ENCODE data around the gene YY1.
"Not testable (repeated sequence)": the region's sequence is repeated elsewhere in the genome, so short reads cannot be mapped to it uniquely, and the experiment has no call there.

YY1 gene

DNA sequence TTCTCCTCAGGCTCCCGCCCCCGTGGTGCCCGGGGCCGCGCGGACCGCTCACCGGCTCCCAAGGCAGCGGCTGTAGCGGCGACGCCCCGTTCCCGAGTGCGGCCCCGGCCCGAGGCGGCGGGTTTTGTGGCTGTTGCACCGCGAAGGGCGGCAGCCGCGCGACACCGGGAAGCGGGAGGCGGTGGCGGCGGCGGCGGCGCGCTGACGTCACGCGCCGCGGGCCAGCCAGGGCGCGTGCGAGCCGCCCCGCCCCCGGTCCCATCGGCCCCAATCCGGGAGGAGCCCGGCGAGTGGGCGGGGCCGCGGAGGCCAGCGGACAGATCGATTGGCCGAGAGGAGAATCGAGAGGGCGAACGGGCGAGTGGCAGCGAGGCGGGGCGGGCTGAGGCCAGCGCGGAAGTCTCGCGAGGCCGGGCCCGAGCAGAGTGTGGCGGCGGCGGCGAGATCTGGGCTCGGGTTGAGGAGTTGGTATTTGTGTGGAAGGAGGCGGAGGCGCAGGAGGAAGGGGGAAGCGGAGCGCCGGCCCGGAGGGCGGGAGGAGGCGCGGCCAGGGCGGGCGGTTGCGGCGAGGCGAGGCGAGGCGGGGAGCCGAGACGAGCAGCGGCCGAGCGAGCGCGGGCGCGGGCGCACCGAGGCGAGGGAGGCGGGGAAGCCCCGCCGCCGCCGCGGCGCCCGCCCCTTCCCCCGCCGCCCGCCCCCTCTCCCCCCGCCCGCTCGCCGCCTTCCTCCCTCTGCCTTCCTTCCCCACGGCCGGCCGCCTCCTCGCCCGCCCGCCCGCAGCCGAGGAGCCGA, at the start of gene YY1:
TSS of gene YY1 (plus strand) at position 726 of the 792 bp plus-strand sequence. CDS start 101 bp downstream, outside the sequence.
- DNase-seq (ENCODE audit: low read depth): peak; percentile 85

DNA sequence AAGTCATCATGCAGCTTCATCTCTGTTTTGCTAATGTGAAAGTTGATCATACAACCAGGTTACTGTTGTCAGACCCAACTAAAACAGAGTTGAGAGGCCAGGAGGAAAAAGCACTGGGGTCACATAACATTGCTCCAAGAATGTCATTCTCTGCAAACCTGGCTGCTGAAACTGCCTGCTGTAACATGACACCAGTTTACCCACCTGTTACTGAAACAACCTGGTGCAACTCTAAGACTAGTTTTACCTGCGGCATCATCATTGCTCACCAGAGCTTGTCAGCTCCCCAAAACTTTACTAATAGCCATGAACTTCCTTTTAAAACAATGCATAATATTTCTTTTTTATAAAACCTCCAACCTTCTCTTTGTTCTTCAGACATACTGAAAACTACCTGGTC, 48.8 kb upstream of the YY1 start:
- DNase-seq (ENCODE audit: low read depth): no peak

DNA sequence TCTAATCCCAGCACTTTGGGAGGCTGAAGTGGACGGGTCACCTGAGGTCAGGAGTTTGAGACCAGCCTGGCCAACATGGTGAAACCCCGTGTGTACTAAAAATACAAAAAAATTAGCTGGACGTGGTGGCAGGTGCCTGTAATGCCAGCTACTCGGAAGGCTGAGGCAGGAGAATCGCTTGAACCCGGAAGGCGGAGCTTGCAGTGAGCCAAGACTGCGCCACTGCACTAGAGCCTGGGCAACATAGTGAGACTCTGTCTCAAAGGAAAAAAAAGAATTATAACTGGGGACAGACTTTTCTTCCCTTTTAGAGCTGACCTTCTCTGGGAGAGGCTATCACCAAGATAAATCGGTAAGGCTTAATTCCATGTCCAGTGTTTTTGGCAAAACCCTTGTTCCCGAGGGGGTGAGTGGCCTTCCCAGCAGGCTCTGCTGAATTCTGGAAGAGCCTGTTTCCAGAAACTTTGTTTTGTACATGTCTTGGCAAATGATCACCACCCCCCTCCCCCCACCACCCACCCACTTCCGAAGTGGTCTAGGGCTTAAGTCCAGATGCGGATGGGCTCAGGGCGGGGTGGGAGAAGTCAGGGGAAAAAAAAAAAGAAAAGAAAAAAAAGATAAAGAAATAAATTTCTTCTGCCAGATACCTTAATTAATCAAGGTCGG, 47.2 kb upstream of the YY1 start:
- no peak for DNase-seq (ENCODE audit: low read depth)

DNA sequence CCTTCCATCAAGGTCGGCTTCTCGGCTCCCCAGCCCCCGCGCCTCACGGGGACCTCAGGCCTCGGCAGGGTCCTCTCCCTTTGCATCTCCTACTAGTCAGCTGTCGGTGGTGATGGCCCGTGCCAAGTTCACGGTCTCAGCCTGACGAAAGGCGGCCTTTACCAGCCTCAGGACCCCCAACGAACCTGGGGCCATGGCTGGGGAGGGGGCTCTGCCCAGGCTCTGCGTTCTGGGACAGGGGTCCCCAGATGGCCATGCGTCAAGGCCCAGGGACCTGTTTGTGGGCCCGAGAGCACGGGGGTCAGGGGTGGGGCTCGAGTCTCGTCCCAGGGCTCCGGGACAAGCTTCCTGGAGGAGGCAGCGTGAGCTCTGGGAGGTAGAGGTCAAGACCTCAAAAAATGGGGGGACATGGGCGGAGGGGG, 46.7 kb upstream of the YY1 start:
- no peak for DNase-seq (ENCODE audit: low read depth)

DNA sequence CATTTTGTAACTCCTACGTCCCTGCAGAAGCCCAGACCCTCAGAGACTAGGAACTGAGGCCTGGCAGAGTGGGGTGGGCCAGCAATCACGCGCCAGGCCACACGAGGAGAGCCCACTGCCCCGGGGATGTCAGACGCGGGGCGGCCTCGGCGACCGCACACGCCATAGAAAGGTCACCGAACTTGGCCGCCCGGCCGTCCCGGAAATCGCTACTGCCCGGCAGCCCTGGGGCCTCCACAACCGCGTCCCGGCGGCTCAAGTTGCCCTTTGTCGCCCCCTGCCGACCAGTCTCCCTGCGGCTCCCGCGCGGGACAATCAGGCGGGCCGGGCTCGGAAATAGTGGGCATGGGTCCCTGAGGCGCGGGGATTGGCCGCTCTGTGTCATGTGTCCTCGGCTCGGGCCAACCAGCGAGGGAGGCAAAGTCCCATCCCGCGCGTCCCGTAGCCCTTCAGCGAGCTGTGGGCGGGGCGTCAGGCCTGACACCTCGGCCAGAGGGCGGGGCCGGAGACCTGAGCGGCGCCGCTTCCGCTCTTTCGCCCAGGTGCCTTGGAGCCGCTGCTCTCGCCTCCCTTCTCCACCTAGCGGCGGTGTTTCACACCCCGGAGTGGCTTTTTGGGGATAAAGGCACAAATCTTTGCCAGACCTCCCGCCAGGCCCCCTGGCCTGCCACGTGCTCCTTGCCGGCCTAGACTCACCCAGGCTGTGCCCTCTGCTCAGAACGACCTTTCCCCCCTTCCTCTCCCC, 46.1 kb upstream of the YY1 start:
- peak; percentile 95 for DNase-seq (ENCODE audit: low read depth)

DNA sequence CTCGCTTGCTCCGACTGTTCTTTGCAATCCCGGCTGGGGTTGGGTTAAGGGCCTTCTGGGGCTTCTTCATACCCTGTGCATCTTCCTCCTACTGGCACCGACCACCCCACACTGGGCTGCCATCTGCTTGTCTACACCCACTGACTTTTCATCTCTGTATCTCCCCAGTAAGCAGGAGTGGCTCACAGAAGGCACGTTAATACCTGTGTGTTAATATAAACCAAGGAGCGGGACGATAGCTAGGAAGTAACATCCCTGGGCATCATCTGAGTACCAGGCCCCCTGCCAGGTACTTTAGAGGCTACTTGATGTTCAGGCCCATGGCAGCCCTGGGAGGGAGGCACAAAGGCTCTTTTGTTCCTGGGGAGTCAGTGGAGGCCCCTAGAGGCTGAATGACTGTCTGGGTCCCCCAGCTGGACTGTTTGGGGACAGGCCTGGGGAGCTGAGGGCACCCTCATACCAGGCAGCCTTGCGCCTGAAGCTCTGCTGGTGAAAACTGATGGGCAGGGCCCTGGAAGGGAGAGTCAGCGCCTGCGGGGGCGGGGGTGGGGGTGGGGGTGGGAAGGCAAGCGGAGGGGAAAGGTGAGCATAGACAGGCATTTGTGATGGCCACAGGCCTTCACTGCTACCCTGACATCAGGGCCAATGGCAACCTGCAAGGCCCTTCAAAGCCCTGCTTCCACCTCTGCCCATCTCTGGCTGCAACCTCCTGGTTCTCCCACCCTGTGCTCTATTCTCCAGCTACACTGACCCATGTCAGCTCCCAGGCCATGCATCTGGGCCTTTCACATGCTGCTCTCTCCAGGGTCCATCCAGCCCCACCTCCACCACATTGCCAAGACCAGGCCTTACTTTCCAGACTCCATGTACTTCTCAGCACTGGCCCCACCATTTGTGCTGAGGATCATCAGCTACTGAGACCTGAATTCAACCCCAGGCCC, 45.3 kb upstream of the YY1 start:
- DNase-seq (ENCODE audit: low read depth): no peak

DNA sequence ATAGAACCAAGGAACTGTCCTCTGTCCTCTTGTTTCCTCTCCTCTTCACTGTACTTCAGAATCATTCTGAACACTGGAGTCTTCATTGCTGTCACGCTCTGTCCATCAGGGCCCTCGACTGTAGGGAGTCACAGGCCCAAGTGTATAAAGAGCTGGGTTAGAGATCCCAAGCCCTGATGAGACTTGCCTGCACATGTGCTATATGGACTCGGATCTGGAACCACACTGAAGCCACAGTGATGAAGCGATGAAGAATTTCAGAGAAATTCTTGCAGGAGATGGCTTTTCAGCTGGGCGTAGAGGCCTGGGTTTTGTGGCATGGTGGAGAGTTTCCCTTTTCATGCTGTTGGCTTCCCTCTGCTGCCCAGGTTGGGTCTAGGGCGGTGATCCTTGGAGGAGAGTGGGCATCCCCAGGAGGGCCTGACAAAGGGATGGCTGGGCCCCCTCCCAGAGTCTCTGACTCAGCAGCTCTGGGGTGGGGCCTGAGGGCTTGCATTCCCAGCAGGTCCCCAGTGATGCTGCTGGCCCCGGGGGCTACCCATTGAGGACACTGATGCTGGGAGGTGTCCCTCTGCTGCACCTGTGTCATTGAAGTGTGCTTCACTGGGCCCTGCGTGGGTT, 39.6 kb upstream of the YY1 start:
- no peak for DNase-seq (ENCODE audit: low read depth)

DNA sequence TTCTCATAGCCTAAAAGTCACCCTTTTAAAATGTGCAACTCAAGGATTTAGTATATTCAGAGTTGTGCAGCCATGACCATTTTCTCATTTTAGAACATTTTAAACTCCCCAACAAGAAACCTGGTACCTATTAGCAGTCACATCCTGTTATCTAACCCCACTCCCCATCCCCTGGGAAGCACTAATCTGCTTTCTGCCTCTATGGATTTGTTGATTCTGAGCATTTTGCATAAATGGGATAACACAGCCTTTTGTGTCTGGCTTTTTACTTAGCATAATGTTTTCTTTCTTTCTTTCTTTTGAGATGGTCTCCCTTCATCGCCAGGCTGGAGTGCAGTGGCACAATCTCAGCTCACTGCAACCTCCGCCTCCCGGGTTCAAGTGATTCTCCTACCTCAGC, 38.6 kb upstream of the YY1 start:
- no peak for DNase-seq (ENCODE audit: low read depth)

DNA sequence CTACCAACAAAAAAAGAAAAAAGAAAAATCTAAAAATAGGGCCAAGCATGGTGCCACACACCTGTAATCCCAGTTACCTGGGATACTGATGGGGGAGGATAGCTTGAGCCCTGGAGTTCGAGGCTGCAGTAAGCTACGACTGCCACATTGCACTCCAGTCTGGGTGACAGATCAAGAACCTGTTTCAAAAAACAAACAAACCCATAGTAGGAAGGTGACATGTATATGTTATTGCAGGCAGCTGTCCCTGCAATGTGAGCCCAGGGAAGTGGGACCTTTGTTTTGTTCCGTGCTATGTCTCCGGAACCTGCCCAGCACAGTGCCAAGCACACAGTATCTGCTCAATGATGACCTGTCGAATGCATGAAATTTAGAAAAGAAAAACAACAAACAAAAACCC, 37.2 kb upstream of the YY1 start:
- no peak for DNase-seq (ENCODE audit: low read depth)

DNA sequence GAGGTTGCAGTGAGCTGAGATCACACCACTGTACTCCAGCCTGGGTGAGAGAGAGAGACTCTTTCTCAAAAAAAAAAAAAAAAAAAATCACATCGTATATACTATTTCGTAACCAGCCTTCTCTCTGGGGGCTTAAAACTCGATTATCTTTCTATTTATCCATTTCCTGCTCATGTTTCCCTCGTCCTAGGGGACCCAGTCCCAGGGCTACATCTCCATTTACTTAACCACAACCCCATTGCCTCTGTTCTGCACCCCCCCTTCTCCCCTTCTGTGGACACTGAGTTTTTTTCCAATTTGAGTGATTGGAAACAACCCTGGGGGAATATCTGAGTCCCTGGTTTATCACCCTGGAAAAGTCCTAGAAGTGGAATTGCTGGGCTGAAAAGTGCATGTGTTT, 36.2 kb upstream of the YY1 start:
- no peak for DNase-seq (ENCODE audit: low read depth)

DNA sequence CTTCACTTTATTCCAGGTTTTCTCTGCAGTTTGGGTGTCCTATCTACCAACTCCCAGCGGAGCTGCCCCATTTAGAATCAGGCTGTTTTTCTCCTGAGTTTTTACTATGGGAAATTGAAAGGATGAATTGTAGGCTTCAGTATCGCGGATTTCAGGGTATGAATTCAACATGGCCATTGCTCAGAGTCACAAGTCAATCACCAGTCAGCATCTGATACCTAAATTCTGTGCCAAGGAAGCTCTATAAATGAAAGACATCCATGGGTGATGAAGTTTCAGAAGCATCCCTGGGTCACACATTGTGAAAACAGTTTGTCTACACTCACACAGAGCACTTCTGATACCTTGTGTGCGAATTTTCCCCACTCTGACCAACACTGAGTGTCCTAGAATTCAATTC, 35.8 kb upstream of the YY1 start:
- DNase-seq (ENCODE audit: low read depth): no peak

DNA sequence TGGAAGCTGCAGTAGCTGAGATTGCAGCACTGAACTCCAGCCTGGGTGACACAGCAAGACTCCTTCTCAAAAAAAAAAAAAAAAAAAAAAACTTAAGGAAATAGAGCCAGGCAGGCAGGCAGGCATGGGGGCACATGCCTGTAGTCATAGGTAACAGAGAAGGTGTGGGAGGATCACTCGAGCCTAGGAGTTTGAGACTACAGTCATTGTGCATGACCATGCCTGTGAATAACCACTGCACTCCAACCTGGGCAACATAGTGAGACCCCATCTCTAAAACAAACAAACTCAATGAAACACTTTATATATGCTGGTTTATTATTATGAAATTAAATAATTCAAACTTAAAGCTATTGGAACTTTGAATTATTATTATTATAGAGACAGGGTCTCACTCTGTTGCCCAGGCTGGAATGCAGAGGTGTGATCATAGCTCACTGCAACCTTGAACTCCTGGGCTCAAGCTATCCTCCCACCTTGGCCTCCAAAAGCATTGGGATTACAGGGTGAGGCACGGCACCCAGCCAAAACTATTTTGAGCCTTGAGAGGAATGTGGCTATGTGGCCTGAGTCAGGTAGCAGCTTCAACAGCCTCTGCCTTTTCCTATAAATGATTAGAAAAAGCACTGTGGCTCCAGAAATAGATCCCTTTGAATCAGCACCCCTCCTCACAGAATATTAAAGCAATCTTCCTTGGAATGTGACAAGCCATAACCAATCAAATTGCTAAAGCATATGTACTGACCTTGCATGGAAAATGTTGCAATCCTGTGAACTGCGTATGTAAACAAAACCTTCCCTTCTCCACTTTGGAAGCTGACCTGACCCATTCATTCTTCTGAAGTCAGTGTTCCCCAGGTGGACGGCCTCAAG, 34.7 kb upstream of the YY1 start:
- DNase-seq (ENCODE audit: low read depth): no peak

DNA sequence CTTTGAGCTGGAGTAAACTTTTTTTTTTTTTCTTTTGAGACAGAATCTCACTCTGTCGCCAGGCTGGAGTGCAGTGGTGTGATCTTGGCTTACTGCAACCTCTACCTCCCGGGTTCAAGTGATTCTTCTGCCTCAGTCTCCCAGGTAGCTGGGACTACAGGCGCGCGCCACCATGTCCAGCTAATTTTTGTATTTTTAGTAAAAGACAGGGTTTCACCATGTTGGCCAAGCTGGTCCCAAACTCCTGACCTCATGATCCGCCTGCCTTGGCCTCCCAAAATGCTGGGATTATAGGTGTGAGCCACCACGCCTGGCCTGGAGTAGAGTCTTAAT, 34.1 kb upstream of the YY1 start:
- DNase-seq (ENCODE audit: low read depth): not testable (repeated sequence)

DNA sequence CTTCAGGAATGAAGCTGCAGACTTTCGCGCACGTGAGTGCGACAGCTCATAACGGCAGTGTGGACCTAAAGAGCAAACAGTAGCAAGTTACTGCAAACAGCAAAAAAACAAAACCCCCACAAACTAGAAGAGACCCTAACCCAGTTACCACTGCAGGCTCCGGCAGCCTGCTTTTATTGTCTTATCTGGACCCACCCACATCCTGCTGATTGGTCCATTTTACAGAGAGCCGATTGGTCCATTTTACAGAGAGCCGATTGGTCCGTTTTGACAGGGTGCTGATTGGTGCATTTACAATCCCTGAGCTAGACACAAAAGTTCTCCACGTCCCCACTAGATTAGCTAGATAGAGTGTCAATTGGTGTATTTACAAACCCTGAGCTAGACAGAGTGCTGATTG, 31.4 kb upstream of the YY1 start:
- DNase-seq (ENCODE audit: low read depth): not testable (repeated sequence)

DNA sequence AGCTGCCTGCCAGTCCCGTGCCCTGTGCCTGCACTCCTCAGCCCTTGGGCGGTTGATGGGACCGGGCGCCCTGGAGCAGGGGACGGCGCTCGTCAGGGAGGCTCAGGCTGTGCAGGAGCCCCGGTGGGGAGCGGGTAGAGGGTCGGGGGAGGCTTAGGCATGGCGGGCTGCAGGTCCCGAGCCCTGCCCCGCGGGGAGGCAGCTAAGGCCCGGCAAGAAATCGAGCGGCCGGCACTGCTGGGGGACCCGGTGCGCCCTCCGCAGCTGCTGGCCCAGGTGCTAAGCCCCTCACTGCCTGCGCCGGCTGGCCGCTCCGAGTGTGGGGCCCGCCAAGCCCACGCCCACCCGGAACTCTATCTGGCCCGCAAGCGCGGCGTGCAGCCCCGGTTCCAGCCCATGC, 30.8 kb upstream of the YY1 start:
- DNase-seq (ENCODE audit: low read depth): not testable (repeated sequence)

DNA sequence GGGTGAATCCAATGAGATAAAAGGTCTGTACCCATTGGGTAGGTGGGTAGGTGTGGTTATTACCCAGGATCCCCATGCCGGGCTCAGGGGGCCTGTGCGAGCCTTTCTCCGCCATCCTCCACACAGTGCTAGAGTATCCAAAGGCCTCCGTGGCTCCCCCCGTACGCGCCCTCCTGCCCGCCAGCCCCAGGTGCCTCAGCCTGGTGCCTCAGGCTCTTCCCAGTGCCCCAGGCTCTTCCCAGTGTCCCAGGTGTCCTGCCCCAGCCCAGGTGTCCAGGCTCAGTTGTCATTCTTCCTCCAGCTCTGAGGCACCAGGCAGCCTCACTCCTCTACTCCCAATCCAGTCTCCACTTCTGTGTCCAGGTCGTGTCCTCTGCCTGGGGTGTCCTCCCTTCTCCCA, 27.6 kb upstream of the YY1 start:
- DNase-seq (ENCODE audit: low read depth): no peak

DNA sequence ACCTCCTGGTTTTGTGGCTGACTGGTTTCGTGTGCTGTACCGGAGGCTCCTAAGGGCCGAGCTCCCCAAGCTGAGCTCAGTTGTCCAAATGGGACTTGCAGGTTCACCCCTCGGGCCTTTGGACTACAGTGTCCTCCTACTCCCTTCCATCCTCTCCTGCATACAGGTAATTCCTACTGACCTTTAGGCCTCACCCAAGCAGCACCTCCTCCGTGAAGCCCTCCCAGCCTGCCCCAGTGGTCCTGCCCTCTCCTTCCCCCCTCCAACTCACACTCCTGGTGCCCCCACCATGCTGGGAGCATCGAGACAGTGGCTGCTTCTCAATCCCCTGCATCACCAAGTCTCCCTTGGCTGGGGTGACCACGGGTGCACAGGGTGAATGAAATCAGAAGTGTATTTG, 27.1 kb upstream of the YY1 start:
- DNase-seq (ENCODE audit: low read depth): no peak

DNA sequence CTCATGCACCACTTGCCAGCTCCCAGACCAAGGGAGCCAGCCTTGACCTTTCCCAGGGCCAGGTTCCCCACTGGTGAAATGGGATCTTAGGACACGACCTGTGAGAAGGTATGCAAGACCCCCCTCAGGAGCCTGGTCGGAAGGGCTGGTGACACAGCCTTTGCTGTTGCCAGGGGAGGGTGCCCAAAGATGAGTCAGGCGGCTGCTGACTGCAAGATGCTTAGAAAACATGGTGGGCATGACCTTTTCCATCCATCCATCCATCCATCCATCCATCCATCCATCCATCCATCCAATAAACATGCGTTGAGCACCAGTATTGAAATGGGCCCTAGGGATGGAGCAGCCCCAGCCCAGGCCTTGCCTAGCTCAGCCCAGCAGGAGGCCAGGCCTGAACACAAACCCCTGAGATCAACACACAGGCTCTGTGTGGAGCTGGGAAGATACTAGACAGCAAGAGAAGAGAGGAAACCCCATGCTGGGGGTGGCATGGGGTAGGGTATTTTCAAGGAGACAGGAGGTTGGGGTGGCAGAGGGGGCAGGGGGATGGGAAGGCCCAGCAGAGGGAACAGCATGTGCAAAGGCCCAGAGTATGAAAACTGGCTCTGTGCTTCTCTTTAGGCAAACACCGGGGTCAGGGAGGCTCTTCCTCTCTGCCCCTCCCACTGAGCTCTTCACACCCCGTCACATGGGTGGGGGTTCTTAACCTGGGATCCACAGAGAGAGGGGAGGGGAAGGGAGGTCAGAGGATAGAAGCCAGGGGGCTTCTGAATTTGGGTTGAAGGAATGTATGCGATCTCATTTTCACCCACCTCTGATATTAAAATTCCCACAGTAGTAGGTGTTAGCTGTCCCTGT, 26.2 kb upstream of the YY1 start:
- DNase-seq (ENCODE audit: low read depth): no peak

DNA sequence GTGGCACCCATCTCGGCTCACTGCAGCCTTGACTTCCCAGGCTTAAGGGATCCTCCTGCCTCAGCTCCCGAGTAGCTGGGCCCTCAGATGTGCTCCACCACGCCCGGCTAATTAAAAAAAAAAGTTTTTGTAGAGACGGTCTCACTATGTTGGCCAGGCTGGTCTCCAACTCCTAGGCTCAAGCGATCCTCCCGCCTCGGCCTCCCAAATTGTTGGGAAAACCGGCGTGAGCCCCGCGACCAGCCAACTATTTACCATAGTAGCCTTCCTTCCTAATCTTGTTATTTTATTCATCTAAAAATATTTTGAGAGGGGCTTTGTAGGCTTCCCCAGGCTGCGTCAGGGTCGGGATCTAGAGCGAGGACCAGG, 25.4 kb upstream of the YY1 start:
- DNase-seq (ENCODE audit: low read depth): no peak

Data from CMK (cell line).